HL-60/S4 treated with phorbol 12-myristate 13-acetate at 8.2 ng/mL for 4 days and 3 days (cell line): ENCODE measurements around the gene B3GNT5.

Experiments used
- in situ Hi-C: fragments of 300-500 bp; cut with MboI; formaldehyde crosslinking; loops from 2 replicates; pipeline ENCODE4 v1.15.0; 2022; ENCODE audit warnings: low sequenced_read_pairs

Gene B3GNT5, protein sequence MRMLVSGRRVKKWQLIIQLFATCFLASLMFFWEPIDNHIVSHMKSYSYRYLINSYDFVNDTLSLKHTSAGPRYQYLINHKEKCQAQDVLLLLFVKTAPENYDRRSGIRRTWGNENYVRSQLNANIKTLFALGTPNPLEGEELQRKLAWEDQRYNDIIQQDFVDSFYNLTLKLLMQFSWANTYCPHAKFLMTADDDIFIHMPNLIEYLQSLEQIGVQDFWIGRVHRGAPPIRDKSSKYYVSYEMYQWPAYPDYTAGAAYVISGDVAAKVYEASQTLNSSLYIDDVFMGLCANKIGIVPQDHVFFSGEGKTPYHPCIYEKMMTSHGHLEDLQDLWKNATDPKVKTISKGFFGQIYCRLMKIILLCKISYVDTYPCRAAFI

DNA sequence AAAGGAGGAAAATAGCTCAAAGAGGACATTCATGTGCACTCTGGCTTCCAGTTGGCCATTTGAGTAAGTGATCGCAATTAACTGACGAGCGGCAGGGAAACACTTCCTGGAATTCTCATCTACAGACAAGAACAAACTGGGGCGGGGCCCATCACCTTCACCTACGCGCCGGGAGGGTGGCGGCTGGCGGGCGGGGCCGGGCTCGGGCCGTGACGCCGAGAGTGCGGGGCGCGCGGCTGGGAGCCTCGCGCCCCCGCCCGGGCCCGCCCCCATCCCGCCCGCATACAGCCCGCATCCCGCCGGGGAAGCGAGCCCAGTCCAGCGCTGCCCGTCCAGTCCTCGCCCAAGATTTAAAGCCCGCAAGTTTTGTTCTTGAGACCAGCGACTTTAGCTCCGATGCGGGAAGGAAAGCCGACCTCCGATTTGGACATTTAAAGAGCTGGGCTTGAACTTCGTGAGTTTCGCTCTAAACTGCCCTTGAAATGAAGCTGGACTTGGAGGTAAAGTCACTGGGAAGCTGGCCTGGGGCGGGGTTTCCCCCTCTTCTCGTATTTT, at the start of gene B3GNT5:
Gene B3GNT5, plus strand, starts transcription at position 281 of the 555 bp plus-strand sequence. CDS start 16,546 bp downstream, outside the sequence.
- in situ Hi-C loops, result no loop called here

DNA sequence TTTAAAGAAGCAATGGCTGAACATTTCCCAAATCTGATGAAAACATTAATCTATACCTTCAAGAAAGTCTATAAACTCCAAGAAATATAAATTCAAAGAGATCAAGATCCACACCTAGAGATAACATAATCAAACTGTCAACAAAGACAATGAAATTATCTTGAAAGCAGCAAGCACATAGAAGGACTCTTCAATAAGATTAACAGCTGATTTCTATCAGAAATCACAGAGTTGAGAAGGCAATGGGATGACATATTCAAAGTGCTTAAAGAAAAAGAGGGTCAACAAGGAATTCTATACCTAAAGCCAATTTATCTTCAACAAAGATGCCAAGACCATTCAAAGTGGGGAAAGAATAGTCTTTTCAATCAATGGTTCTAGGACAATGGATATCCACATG, 49.4 kb upstream of the B3GNT5 start:
- in situ Hi-C loops, result no loop called here

DNA sequence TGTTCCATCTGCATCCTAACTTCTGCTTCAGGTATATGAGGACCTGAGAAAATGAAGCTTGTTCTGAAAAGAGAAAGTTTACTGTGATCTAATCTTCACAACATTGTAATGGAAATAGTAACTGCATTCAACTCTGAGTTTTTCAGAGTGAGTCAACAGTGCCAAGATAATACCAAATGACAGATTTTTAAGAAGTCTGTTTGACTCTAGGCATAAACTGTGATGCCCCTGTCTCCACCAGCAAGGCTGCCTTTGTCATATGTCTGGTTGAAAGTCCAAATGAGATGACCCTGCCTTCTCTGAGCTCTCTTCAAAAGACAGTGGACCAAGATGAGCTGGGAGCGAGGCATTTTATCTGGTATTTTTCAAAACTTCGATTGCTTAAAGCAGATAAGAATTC, 44.8 kb upstream of the B3GNT5 start:
- in situ Hi-C loops, result no loop called here

DNA sequence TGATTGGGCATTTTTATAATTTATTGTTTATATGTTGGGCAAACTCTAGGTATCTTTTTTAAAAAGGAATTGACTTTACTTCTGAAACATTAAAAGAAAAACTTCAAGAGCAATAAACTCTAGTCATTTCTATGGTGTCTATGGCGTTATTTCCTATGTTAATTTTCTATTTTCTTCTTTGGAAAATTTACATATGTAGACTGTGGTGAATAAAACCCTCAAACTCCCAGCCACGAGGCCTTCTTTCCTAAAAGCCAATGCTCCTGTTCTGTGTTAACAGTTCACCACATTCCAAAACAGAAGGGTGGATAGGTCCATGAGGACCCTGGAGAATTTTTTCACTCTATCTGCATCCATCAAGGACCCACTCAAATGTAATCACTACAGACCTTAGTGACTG, 44.3 kb upstream of the B3GNT5 start:
- in situ Hi-C loops, result no loop called here

DNA sequence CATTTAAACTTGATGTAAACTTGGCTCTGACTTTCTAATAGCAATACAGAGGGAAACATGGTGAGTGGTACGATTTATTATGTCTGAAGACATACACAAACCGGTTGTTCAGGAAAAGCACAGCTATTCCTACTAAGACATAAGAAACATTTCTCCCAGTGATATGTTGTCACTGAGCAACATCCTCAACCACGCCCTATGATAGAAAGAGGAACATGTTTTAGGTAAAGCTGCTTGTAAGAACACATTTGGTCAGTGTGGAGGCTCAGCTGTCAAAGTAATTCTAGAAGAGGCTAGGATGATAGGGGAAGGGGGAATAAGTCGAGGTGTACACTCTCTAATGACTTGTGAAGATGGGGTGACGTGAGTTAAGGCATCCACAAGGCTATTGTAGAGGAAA, 42.7 kb upstream of the B3GNT5 start:
- in situ Hi-C loops, result no loop called here

DNA sequence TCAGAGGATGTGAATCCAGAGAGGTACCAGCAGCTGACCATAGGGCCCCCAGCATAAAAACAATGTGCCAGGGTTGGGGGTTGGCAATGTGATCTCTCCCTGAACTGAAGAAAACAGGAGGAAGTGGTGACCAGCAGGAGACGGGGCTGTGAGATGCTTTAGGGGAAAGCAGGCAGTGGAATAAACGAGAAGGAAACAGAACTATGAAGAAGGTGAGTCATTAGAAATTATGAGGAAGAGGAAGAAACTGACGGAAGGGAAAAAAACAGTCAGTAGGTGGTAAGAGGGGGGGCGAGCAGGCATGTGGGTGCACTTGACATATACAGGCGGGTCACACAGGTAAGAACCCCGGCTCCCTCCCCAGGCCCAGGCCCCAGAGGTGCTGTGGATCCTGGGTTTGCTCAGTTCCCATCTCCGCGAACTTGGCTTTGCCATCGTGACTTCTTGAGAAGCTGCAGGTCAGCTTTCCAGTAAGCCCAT, 42.2 kb upstream of the B3GNT5 start:
- in situ Hi-C loops, result no loop called here

DNA sequence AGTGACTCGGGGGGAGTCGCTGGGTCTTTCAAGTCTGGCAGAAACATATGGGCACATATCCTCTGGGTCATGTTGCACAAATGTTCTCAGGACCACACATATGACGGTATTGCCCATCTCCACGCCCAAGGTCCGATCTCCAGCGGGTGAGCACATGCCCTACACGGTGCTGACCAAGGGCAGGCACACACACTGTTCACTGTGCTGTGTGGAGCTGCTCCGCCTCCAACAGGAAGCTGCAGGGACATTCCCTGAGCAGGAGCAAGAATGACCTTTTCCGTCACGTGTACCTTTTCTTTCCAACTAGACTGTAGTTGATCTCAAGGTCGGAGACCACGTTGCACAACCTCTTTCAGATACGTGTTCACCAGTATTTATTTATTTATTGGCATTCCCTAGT, 41.7 kb upstream of the B3GNT5 start:
- in situ Hi-C loops, result no loop called here

DNA sequence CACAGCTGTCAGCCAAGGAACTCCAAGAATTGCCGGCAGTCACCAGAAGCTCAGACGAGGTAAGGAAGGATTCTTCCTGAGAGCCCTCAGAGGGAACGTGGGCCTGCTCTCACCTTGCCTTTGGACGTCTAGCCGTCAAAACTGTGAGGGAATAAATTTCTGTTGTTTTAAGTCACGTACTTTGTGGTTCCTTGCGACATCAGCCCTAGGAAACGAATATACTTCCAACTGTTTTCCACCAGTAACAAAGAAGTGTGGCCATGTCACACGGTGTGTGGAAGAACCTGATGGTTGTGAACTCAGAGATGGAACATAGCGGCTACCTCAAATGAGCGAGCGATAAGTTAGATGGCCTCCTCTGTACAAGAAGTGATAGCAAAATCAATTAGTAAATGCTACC, 41.0 kb upstream of the B3GNT5 start:
- in situ Hi-C loops, result no loop called here

DNA sequence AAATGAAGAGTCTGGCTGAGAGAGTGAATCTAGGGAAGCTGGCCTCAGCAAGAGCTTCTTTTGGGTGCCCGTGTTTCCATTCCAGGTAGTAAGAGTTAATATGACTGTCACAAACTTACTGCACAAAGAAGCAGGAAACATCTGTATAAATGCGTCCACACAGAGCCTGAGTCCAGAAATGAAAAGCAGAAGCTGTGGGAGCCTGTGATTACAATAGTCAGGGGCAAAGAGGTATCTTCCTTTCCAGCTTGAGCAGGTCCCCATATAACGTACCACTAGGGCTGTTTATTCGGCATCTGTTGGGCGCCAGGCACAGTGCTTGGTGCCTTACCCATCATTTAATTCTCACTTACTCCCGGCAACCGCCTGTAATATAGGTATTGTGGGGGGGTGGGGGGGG, 40.5 kb upstream of the B3GNT5 start:
- in situ Hi-C loops, result no loop called here

DNA sequence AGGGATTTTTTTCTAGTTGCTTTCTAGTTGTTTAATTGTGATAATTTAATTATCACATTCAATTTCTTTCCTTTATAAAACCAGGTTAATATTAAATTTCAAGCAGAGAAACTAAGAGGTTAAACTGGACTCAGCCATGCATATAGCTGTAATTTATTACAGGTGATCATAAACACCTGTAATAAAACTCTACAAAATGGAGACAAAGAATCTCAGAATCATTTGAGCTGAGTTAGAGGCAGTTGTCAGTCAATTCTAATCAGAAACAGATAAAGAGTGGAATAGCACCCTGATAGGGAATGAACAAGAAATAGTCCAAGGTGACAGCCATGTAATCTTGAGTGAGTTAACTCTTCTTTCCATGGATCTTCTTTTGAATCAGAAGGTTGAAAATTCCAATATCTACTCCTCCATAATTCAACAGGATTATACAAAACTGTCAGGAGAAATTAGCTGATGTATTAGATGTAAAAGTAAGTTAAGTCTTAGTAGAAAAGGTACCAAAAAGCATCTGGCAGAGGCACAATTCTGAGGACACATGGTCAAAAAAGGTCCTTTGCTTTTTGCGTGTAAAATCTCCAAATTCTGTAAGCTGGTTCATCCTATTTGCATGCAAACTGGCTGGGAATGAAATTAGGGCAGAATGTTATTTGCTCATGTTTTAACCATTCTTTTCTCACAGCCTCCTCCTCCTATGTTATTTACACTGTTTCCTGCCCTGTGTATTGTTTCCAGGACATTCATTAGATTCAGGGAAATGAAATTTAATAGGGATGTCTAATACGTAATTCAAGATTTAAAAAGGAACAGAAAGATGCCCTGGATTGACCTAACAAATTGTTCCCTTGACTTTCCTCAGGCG, 39.4 kb upstream of the B3GNT5 start:
- in situ Hi-C loops, result no loop called here

DNA sequence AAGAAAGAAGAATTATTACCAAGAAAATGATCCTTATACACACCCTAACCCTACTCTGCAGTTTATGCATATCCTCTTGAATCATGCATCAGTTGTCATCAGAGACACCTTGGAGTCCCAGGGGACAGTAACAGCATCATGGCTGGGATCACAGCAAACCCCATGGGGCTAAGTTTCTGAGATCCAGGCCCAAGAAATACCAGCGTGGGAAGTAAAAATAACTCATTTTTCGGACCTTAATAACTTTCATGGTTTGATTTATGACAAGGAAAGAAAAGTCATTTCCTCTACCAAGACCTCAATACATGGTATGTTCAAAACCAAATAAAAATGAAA, 38.8 kb upstream of the B3GNT5 start:
- in situ Hi-C loops, result no loop called here

DNA sequence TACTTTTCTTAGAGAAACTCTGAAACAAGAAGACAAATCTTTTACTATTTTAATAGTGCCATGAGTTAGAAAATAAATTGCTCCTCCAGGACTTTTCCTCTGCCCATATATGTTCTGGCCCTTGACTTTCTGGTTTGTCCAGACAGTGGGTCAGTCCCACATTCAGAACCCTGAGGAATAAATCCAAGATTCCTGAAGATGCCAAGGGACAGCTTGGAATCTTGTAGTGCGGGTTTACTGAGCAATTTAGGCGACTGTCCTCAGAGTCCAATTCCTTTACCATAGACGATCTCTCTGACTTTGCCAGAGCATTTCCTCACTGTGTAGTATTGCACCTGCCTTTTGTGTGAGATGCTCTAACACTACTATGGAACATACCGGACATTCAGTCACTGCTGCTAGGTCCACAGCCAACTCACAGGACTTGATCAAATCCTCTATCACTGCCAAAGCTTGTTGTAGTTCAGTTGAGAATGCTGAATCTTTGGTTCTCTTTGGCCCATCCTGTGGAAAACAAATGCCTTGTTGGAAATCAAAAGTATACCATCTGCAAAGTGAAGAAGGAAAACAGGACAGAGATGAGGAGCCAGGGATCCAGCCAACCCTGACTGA, 37.4 kb upstream of the B3GNT5 start:
- in situ Hi-C loops, result no loop called here

DNA sequence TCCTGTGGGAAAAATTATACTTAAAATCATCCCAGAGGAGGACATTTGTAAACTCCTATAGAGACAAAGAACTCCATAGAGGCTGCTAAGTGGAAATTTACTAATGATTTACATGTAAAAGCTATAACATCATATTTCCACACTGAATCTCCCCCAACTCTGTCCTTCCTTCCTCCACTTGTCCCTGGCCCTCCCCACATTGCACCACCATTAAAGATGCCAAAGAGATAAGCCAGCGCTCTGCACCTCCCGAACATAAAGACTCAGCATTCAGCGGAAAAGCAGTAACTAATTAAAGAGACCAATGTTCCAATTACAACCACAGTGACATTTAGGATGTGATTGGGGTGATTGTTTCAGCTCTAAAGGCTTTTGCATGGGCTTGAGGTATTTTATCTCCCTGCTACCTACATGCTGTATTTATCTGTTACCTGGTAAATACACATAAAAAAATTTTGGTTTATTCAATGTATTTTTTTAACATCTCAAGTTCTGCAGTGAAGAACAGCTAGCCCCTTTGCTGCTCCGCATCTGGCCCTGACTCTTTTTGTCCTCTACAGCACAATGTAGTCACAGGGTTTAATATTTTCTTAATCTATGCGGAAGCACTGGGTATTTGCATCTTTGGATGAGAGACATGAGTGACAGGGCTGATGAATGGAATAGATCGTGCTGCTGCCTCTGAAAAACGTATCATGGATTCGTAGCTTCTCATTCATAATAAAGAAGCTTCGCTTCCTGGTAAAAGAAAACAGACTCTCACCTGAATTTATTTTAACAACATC, 35.3 kb upstream of the B3GNT5 start:
- in situ Hi-C loops, result no loop called here

DNA sequence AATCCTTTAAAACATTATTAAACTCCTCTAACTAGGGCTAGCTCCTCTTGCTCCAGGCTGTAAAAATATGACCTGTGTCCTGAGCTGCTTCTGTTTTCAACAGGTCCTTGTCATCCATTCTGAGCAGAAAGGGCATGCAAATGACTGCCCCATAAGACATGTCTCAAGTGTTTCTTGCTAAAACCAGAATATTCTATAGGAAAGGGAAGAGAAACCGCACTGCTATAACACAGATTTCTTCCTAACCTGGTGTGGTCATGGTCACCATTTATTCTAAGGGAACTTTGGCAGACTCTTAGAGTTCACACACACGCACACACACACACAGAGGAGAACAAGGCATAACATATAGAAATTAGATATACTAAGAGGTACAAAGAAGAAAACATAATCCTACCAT, 34.2 kb upstream of the B3GNT5 start:
- in situ Hi-C loops, result no loop called here

DNA sequence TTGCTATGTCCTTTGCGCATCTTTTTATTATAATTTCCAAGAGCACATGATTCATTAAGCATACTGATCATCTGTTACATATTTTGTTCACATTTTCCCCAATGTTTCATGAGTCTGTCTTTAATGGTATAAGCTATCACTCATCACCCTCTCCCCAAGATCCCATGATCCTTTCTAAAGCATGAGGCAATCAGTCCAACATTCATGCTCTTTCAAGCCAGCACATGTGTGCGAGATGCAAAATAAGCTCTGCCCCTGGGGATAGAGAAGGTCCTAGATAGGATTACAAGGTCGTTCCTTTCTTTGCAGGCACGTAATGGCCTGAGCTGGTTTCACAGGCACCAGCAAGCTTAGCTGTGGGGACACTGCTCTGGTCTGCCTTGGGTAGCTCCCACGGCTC, 32.2 kb upstream of the B3GNT5 start:
- in situ Hi-C loops, result no loop called here

DNA sequence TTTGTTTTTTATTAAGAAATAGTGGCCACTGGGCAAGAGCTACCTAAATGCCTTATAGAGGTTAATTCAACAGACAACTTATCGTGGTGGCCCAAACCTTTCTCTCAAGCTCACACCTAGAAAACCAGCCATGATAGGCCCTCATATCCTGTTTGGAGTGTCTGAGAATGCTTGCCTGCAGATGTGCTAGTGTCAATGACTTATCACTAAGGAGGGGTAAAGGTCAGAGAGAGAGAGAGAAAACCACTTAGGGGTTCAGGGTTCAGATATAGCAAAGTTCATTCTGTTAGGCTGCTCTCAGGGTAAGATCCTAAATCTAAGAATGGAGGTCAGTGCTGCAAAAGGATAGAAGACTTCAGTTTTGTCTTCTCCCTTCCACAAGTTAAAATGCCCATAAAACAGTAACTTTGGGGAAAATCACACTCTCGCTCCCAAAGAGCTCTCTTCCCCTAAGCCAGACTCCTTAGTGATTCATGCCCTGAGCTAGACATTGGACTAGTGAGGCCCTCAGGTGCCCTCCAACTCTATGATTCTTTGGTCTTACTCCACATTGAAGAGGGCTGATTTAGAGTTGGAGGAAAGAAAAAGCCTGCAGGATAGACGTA, 30.3 kb upstream of the B3GNT5 start:
- in situ Hi-C loops, result no loop called here

DNA sequence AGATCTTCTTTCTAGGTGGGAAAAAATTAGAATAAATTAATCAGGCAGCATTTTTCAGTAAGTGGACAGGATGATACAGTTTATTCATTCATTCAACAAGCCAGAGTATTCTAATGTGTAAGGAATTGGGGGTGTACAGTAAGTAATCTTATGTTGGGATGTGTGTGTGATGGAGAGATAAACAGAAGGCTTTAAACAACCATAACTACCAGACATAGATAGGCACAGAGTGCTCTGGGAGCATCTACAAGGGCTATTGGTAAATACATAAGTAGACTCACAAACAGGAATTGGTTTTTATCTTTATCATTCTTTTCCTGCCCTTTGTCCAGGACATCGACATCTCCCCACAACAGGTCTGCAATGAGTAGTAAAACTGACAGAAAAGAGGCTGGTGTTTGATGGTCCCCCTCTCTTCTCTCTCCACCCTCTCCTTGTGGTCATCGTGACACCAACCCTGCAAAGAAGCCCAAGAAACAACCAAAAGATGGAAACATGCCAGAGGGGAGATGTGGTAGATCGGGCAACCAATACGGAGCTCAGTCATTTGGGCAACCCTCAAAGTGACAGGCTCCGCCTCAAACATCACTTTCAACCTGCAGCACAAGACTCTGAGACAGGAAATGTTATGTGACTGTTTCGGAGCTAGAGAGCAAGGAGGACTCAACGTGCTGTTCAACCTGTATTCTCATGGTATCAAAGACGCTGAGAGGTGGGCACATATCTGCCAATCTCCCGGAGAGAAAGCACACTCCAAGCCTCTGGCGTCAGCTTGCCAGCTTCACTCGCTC, 28.7 kb upstream of the B3GNT5 start:
- in situ Hi-C loops, result no loop called here

DNA sequence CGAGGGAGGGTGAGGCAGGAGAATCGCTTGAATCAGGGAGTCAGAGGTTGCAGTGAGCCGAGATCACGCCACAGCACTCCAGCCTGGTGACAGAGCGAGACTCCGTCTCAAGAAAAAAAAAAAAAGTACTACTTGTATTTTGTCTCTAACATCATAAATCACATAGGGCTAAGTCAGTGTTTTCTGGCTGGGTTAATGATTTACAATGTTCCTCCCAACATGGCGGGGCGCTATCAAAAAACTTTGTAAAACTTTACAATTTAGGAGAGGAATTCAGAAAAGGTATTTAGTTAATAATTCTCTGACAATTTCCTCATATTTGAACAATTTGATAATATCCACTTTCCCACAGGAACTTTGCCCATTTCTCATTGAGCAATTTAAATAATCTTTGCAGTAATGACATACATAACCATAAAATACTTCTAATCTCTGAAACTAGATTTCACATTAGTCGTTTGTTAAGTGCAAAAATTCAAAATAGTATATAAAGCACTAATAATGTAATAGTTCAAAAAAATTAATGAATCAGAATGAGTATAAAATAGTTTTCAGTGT, 26.6 kb upstream of the B3GNT5 start:
- in situ Hi-C loops, result no loop called here

DNA sequence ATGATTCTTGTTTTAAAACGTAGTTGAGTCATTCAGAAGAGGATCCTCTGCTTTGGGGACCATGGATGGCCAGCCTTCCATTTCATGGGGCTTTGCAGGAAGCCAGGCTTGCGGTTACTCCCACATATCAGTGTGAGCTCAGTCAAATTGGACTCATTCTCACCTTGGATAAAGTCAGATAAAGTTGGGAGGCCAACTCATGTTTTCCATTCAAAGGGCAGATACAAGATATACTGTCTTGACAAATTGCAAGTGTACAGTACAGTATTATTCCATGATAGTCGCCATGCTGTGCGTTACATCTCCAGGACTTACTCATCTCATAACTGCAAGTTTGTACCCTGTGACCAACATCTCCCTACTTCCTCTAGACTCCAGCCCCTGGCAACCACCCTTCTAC, 25.5 kb upstream of the B3GNT5 start:
- in situ Hi-C loops, result no loop called here
